ENCODE results near the gene RIC3.

RIC3 gene

GRCh38 chr11:8102965-8103364 lies 65.9 kb downstream of the RIC3 start:
- Histone ChIP-seq H3K4me3 (ENCODE audit: low read depth in 1 of 2, low read length in 1 of 2) (no peak overlapping the region), H3K4me1 (ENCODE audit: control insufficient read depth in 1 of 2, insufficient read depth in 1 of 2, low read depth in 1 of 2, low read length in 1 of 2) (no peaks in the 10 kb centered on the region)

GRCh38 chr11:8102296-8102915 lies 66.4 kb downstream of the RIC3 start:
- H3K9me3 ChIP-seq, result no peaks in the 10 kb centered on the region
- no peak overlapping the region for H3K4me3 ChIP-seq (ENCODE audit: low read depth in 1 of 2, low read length in 1 of 2)
- no peaks in the 10 kb centered on the region for H3K36me3 ChIP-seq
- H3K27me3 ChIP-seq, result no peaks in the 10 kb centered on the region
- no peak overlapping the region for H3K27ac ChIP-seq
- no peaks in the 10 kb centered on the region for H3K4me1 ChIP-seq (ENCODE audit: control insufficient read depth in 1 of 2, insufficient read depth in 1 of 2, low read depth in 1 of 2, low read length in 1 of 2)
- no peak for TF ChIP-seq CTCF (IDR thresholded peaks at IDR 0.05)

More at GRCh38 chr11:8102965-8103364, 65.9 kb downstream of the RIC3 start:
- Histone ChIP-seq H3K27ac (no peak overlapping the region), H3K9me3 (no peaks in the 10 kb centered on the region), H3K27me3 (no peaks in the 10 kb centered on the region), H3K36me3 (no peaks in the 10 kb centered on the region)
- TF ChIP-seq CTCF (IDR thresholded peaks at IDR 0.05), result no peak

GRCh38 chr11:8101421-8101820 lies 67.4 kb downstream of the RIC3 start:
- Histone ChIP-seq H3K27me3 (no peaks in the 10 kb centered on the region), H3K36me3 (no peaks in the 10 kb centered on the region), H3K4me3 (ENCODE audit: low read depth in 1 of 2, low read length in 1 of 2) (no peak overlapping the region), H3K9me3 (no peaks in the 10 kb centered on the region), H3K4me1 (ENCODE audit: control insufficient read depth in 1 of 2, insufficient read depth in 1 of 2, low read depth in 1 of 2, low read length in 1 of 2) (no peaks in the 10 kb centered on the region), H3K27ac (no peak overlapping the region)
- no peak for TF ChIP-seq CTCF (IDR thresholded peaks at IDR 0.05)

- H3K36me3 ChIP-seq, result no peaks in the 10 kb centered on the region
- no peak overlapping the region for H3K27ac ChIP-seq
- H3K27me3 ChIP-seq, result no peaks in the 10 kb centered on the region
- no peak for TF ChIP-seq CTCF (IDR thresholded peaks at IDR 0.05)
- no peak overlapping the region for H3K4me3 ChIP-seq (ENCODE audit: low read depth in 1 of 2, low read length in 1 of 2)
- no peaks in the 10 kb centered on the region for H3K9me3 ChIP-seq
- H3K4me1 ChIP-seq (ENCODE audit: control insufficient read depth in 1 of 2, insufficient read depth in 1 of 2, low read depth in 1 of 2, low read length in 1 of 2), result no peaks in the 10 kb centered on the region
Observed at GRCh38 chr11:8100605-8101004, 68.2 kb downstream of the RIC3 start.

- Histone ChIP-seq H3K36me3 (no peaks in the 10 kb centered on the region), H3K4me3 (ENCODE audit: low read depth in 1 of 2, low read length in 1 of 2) (no peak overlapping the region), H3K4me1 (ENCODE audit: control insufficient read depth in 1 of 2, insufficient read depth in 1 of 2, low read depth in 1 of 2, low read length in 1 of 2) (no peaks in the 10 kb centered on the region), H3K9me3 (no peaks in the 10 kb centered on the region), H3K27me3 (no peaks in the 10 kb centered on the region), H3K27ac (no peak overlapping the region)
- TF ChIP-seq CTCF (IDR thresholded peaks at IDR 0.05), result no peak
Observed at GRCh38 chr11:8100158-8100557, 68.7 kb downstream of the RIC3 start.
